GM12874 (cell line): ENCODE measurements around the gene SLC13A4.

Experiments used
- TF ChIP-seq, protein P1 (sequence below): IDR thresholded peaks from 2 replicates; pipeline ENCODE4 v1.5.1; 2011; ENCODE audit warnings: low read depth, mild to moderate bottlenecking, control low read depth, low read length, moderate library complexity; ENCODE audit not compliant: insufficient read depth

The SLC13A4 gene

GRCh38 chr7:135736586-135737305 lies 8.8 kb upstream of the SLC13A4 start:
- TF ChIP-seq, protein P1, sequence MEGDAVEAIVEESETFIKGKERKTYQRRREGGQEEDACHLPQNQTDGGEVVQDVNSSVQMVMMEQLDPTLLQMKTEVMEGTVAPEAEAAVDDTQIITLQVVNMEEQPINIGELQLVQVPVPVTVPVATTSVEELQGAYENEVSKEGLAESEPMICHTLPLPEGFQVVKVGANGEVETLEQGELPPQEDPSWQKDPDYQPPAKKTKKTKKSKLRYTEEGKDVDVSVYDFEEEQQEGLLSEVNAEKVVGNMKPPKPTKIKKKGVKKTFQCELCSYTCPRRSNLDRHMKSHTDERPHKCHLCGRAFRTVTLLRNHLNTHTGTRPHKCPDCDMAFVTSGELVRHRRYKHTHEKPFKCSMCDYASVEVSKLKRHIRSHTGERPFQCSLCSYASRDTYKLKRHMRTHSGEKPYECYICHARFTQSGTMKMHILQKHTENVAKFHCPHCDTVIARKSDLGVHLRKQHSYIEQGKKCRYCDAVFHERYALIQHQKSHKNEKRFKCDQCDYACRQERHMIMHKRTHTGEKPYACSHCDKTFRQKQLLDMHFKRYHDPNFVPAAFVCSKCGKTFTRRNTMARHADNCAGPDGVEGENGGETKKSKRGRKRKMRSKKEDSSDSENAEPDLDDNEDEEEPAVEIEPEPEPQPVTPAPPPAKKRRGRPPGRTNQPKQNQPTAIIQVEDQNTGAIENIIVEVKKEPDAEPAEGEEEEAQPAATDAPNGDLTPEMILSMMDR = no peak

DNA sequence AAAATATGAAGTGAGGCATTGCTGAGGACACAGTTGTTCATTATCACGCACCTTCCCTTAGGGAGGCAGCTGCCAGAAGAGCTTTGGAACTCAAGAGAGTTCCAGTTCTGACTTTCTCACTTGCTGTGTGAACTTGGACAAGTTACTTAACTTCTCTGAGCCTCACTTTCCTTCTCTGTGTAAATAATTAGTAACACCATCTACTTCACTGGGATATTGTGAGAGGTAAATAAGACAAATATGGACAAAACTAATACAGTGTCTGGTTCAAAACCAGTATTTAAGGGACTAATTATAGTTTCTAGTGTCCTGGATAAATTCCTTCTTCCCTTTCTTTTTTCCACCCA lies 6.3 kb upstream of the SLC13A4 start:
- TF ChIP-seq, protein P1 = no peak

GRCh38 chr7:135733603-135734342 lies 5.8 kb upstream of the SLC13A4 start:
- TF ChIP-seq, protein P1 = no peak

DNA sequence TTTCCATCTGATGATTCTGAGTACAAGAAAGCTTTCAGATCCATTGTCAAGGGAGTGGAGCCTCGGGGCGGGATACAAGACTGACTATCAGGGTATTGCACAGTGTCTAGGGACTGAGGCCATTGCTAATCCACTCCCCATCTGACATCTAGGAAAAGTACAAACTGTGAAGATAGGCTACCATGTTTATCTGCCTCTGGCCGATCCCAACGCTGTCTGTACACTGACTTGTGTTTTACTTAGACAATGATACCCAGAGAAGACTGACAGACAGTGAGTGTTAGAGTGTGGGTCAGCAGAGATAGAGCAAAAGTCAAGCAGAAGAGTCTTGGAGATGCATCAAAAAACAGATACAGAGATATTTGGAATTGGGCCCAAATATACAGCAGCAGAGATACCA lies 3.1 kb upstream of the SLC13A4 start:
- TF ChIP-seq, protein P1 = no peak

- TF ChIP-seq, protein P1 = no peak
These were observed 1.2 kb upstream of the SLC13A4 start for GRCh38 chr7:135729230-135729629.

DNA sequence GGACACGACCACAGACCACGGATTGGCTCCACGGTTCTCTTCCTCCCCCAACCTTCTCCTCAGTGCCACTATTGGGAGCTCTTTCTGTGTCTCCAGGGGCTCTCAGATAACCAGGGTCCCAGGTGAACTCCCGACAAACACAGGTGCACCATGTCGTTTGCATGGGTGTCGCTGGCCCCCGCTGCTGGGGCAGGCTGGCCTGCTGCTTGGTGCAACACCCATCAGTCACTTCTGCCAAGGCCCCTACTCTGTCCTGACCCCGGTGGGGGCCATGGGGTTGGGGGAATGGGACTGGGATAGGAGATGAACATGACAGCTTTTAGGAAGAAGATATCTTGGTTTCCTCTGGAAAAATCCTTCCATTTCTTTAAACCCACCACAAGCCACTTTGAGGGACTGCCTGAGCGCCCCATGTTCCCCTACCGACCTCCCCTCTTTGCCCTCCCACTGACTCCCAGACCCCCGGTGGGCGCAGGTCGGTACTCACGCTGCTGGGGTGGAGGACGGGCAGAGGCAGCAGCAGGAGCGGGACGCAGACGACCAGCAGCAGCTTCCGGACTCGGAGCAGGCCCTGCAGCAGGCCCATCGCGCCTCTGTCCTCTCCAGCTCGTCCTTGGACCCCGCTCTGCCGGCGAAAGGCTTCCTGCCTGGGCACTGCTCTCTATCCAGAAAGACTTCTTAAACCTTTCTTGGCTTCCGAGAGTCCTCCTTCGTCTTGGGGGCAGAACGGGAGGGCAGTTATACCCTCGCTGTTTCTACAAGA lies 894 bp downstream of the SLC13A4 start:
- TF ChIP-seq, protein P1 = no peak

GRCh38 chr7:135726276-135726788 lies 1.7 kb downstream of the SLC13A4 start:
- TF ChIP-seq, protein P1 = no peak
